Eye (tissue), 1 donor: ENCODE data around the gene WARS2.

Experiments used
- DNase-seq: peaks from one replicate; pipeline ENCODE4 v3.0.0-alpha.2; 2015

WARS2 gene

GRCh38 chr1:118982266-118982665, 158.2 kb downstream of the WARS2 start:
- peak; percentile 63 for DNase-seq

GRCh38 chr1:118981436-118981835, 159.0 kb downstream of the WARS2 start:
- no peak for DNase-seq
